GM12801 (cell line): ENCODE results near the gene MLLT1.

Experiments used
- CTCF ChIP-seq: IDR thresholded peaks from one replicate; pipeline ENCODE4 v1.5.1; 2011; ENCODE audit warnings: control low read depth; ENCODE audit not compliant: insufficient read length; ENCODE audit errors: extremely low read depth

Gene MLLT1

GRCh38 chr19:6241680-6242377 lies 37.9 kb downstream of the MLLT1 start:
- no peak for TF ChIP-seq CTCF

GRCh38 chr19:6241056-6241455 lies 38.7 kb downstream of the MLLT1 start:
- TF ChIP-seq CTCF, result no peak

- TF ChIP-seq CTCF, result no peak
Observed at GRCh38 chr19:6239871-6240676, 39.7 kb downstream of the MLLT1 start.

GRCh38 chr19:6239401-6239844 lies 40.4 kb downstream of the MLLT1 start:
- TF ChIP-seq CTCF, result no peak

GRCh38 chr19:6238643-6239281 lies 41.0 kb downstream of the MLLT1 start:
- no peak for TF ChIP-seq CTCF

GRCh38 chr19:6238256-6238642 lies 41.5 kb downstream of the MLLT1 start:
- no peak for TF ChIP-seq CTCF

- TF ChIP-seq CTCF, result no peak
Observed at GRCh38 chr19:6236310-6237291, 43.2 kb downstream of the MLLT1 start.
